ENCODE results near the gene DLGAP1. TPM values are rescaled to one million over a fixed set of nuclear protein-coding genes. Genes with fewer than 3 reads are reported as not detected.
A peak's percentile ranks its signal among the peaks of the same experiment; 100 is the strongest.

DLGAP1 gene
- total and polyA plus RNA-seq, 10 of the 15 experiments (the other 5 are each of a cell fraction or from before 2014, with no cell fraction given), result 0.23 to 27.6 (median 1.9) TPM

GRCh38 chr18:3460823-3461398 lies 994.2 kb downstream of the DLGAP1 start:
- intact Hi-C loops (cut with micrococcal nuclease; ENCODE audit: unreplicated experiment), result no loop called here
- no peak overlapping the region for H3K4me3 ChIP-seq
- ChIA-PET SMC1A (ENCODE audit: uncharacterized antibody, unreplicated experiment) (interaction anchor here (0.7 to 3.4 kb wide), 9 partner anchors 8 to 178 kb away, joined by 3 to 16 read pairs (median 4); no protein-coding TSS in a partner anchor), RAD21 (ENCODE audit: unreplicated experiment) (interaction anchor here (1.1 to 3.8 kb wide), 5 partner anchors 12 to 205 kb away, joined by 4 to 20 read pairs (median 9); no protein-coding TSS in a partner anchor), POLR2A (interaction anchor here (0.5 to 0.6 kb wide), 2 partner anchors 30 to 198 kb away, joined by 3 read pairs; no protein-coding TSS in a partner anchor), CTCF (interaction anchor here (0.6 to 2.7 kb wide), 7 partner anchors 13 to 823 kb away, joined by 3 to 18 read pairs (median 3); no protein-coding TSS in a partner anchor)
- in situ Hi-C loops (cut with MboI), result no loop called here
- peaks cover 5% of the 10 kb centered on the region; the same call in 2 of the 3 replicates for H3K9me3 ChIP-seq (replicated peaks; ENCODE audit: control insufficient read depth, insufficient read depth, low read length)
- H3K9ac ChIP-seq (ENCODE audit: control insufficient read depth, insufficient read depth, low read length), result no peak overlapping the region
- WGBS (ENCODE audit: insufficient coverage, insufficient replicate concordance, low lambda C conversion rate, missing lambda C conversion rate), result 82% methylated on average over 4 of the region's 4 CpGs
- H3K4me2 ChIP-seq (ENCODE audit: control insufficient read depth, insufficient read depth), result no peak overlapping the region
- no peaks in the 10 kb centered on the region for H3K79me2 ChIP-seq (ENCODE audit: control insufficient read depth, insufficient read depth, low read length)
- no peaks in the 10 kb centered on the region for H4K20me1 ChIP-seq (ENCODE audit: control insufficient read depth, insufficient read depth)
- no peaks in the 10 kb centered on the region; a peak in 1 of 4 replicates for H3K27me3 ChIP-seq (replicated peaks in 1 of 2; ENCODE audit: control insufficient read depth in 2 of 2, insufficient read depth in 2 of 2, low read length in 1 of 2)
- TF ChIP-seq CBX5 (IDR thresholded peaks at IDR 0.05; ENCODE audit: low read depth), result peak; percentile 82; the same call in 1 of the 2 replicates
- TF ChIP-seq NFIC (IDR thresholded peaks at IDR 0.05; ENCODE audit: low read depth, low read length), result no peak
- no peak for TF ChIP-seq ZNF274 (IDR thresholded peaks at IDR 0.05; ENCODE audit: insufficient read depth, insufficient read length)
- no peak for TF ChIP-seq HDGF (IDR thresholded peaks at IDR 0.05)
- TF ChIP-seq KAT2A (conservative IDR thresholded peaks at IDR 0.05; ENCODE audit: control insufficient read depth, low read depth, low read length), result no peak
- TF ChIP-seq RBBP5 (conservative IDR thresholded peaks at IDR 0.05), result no peak
- no peak for TF ChIP-seq ZNF592 (IDR thresholded peaks at IDR 0.05)
- peak; percentile 53; the same call in 1 of the 2 replicates for TF ChIP-seq PKNOX1 (IDR thresholded peaks at IDR 0.05)
- TF ChIP-seq TCF7 (IDR thresholded peaks at IDR 0.05; ENCODE audit: borderline replicate concordance), result no peak
- no peak for TF ChIP-seq NR2F1 (conservative IDR thresholded peaks at IDR 0.05)
- H2AFZ ChIP-seq (ENCODE audit: control insufficient read depth, low read depth, low read length), result no peak overlapping the region
- H3K4me1 ChIP-seq (ENCODE audit: control insufficient read depth, insufficient read depth, low read length), result no peaks in the 10 kb centered on the region
- no peak for FAIRE-seq
- no peak overlapping the region for H3K27ac ChIP-seq (ENCODE audit: control insufficient read depth, insufficient read depth)
- H3K36me3 ChIP-seq (ENCODE audit: control insufficient read depth in 2 of 2, insufficient read depth in 2 of 2, low read length in 1 of 2), result no peaks in the 10 kb centered on the region
- ATAC-seq, result no peak
- no peak for DNase-seq (ENCODE audit: low read depth, low spot score)
- BruUV-seq (replicated peaks), result no TSS peak
